Left cardiac atrium (tissue), 4 donors: ENCODE results near the gene MYOG. TPM values are rescaled to one million over a fixed set of nuclear protein-coding genes. Genes with fewer than 3 reads are reported as not detected.

Source experiments
- ATAC-seq, 2 donors: fragments of 200-7000 bp; cut with Tn5 transposase; one replicate each; pipeline ENCODE4 v1.9.1; 2020; ENCODE audit warnings: mild to moderate bottlenecking in 2 of 2, moderate library complexity in 2 of 2
- DNase-seq: peaks from one replicate; pipeline ENCODE4 v3.0.0-alpha.2; 2020
- intact Hi-C, 2 donors: fragments of 100-400 bp; cut with DNase I; formaldehyde crosslinking; loops; one replicate each; pipeline versions ENCODE4 v1.14.1 to v1.15.1; 2022 to 2023
- total RNA-seq, 2 donors: library from RNA; stranded (reverse); fragmentation: NEBNext Ultra II Directional; extraction: Animal tissue kit (Norgen Biotek cat#: 25700); gene quantifications; one replicate each; pipeline ENCODE4 v1.2.1, GENCODE V29; 2021
- donor health status: DM: no; HTN: yes; CAD: no.
- donor health status: DM: no; HTN: yes; CAD: no; lungs with severe emphysema.
- donor health status: DM: yes; HTN: yes; CAD: no.
- donor health status: Dilated cardiomyopathy.

The MYOG gene
- total RNA-seq, 2 donors from 2014 or later: not detected

- intact Hi-C loops: no loop called here
- ATAC-seq: no peak
- no peak for DNase-seq
Measured at GRCh38 chr1:203077956-203078355, 7.9 kb downstream of the MYOG start.

- intact Hi-C loops: no loop called here
- DNase-seq: no peak
- ATAC-seq: no peak
Measured at GRCh38 chr1:203077367-203077766, 8.4 kb downstream of the MYOG start.

- DNase-seq: no peak
- intact Hi-C loops: no loop called here
- ATAC-seq: peak; percentile 54 to 65
Measured at GRCh38 chr1:203076031-203076511, 9.7 kb downstream of the MYOG start.

GRCh38 chr1:203075236-203076030 lies 10.4 kb downstream of the MYOG start:
- no peak for DNase-seq
- peak in 1 of 2 donors; percentile 39 for ATAC-seq
- intact Hi-C loops: no loop called here

- DNase-seq: no peak
- intact Hi-C loops: no loop called here
- no peak for ATAC-seq
Measured at GRCh38 chr1:203074610-203075009, 11.2 kb downstream of the MYOG start.

GRCh38 chr1:203073469-203073868 lies 12.3 kb downstream of the MYOG start:
- ATAC-seq (no peak), DNase-seq (no peak)
- intact Hi-C loops: no loop called here

GRCh38 chr1:203072911-203073310 lies 12.9 kb downstream of the MYOG start:
- no peak for ATAC-seq
- DNase-seq: no peak
- intact Hi-C loops: no loop called here

GRCh38 chr1:203072002-203072602 lies 13.7 kb downstream of the MYOG start:
- DNase-seq (no peak), ATAC-seq (no peak)
- intact Hi-C loops: no loop called here

GRCh38 chr1:203069030-203069747 lies 16.6 kb downstream of the MYOG start:
- intact Hi-C loops: no loop called here
- DNase-seq: no peak
- peak; percentile 68 to 92 for ATAC-seq

GRCh38 chr1:203066965-203067364 lies 18.8 kb downstream of the MYOG start:
- ATAC-seq (no peak), DNase-seq (no peak)
- intact Hi-C loops: no loop called here

- ATAC-seq (peak in 1 of 2 donors; percentile 64), DNase-seq (no peak)
- intact Hi-C loops: no loop called here
Measured at GRCh38 chr1:203065986-203066385, 19.8 kb downstream of the MYOG start.

GRCh38 chr1:203065191-203065590 lies 20.6 kb downstream of the MYOG start:
- intact Hi-C loops: no loop called here
- no peak for ATAC-seq
- no peak for DNase-seq

- ATAC-seq (no peak), DNase-seq (no peak)
- intact Hi-C loops: no loop called here
Measured at GRCh38 chr1:203063287-203063686, 22.5 kb downstream of the MYOG start.

- no peak for DNase-seq
- no peak for ATAC-seq
- intact Hi-C loops: no loop called here
Measured at GRCh38 chr1:203060115-203060514, 25.7 kb downstream of the MYOG start.

GRCh38 chr1:203059485-203059884 lies 26.3 kb downstream of the MYOG start:
- ATAC-seq (peak in 1 of 2 donors; percentile 29), DNase-seq (no peak)
- intact Hi-C loops: loop anchor here in 1 of 2 donors (5.0 kb wide), 1 partner anchor 43 kb away; no protein-coding TSS in a partner anchor

- intact Hi-C loops: loop anchor here in 1 of 2 donors (5.0 kb wide), 1 partner anchor 44 kb away; no protein-coding TSS in a partner anchor
- DNase-seq (no peak), ATAC-seq (peak in 1 of 2 donors; percentile 31)
Measured at GRCh38 chr1:203058676-203058935, 27.2 kb downstream of the MYOG start.

GRCh38 chr1:203057911-203058675 lies 27.7 kb downstream of the MYOG start:
- DNase-seq: no peak
- ATAC-seq: peak in 1 of 2 donors; percentile 31
- intact Hi-C loops: loop anchor here in 1 of 2 donors (5.0 kb wide), 1 partner anchor 44 kb away; no protein-coding TSS in a partner anchor

GRCh38 chr1:203056516-203056915 lies 29.3 kb downstream of the MYOG start:
- DNase-seq (no peak), ATAC-seq (no peak)
- intact Hi-C loops: loop anchor here in 1 of 2 donors (5.0 kb wide), 1 partner anchor 46 kb away; no protein-coding TSS in a partner anchor

- intact Hi-C loops: loop anchor here in 1 of 2 donors (5.0 kb wide), 1 partner anchor 46 kb away; no protein-coding TSS in a partner anchor
- DNase-seq (no peak), ATAC-seq (no peak)
Measured at GRCh38 chr1:203056012-203056411, 29.8 kb downstream of the MYOG start.
